Neural cell (in vitro differentiated cells): ENCODE data around the gene MAP3K13.

Experiments
- CTCF ChIP-seq: fragments of 450-650 bp; IDR thresholded peaks from 2 replicates; pipeline ENCODE4 v1.5.1; 2014; ENCODE audit warnings: antibody characterized with exemption, mild to moderate bottlenecking, moderate library complexity; ENCODE audit not compliant: poor library complexity, severe bottlenecking
- EP300 ChIP-seq: fragments of 450-650 bp; conservative IDR thresholded peaks from 2 replicates; pipeline ENCODE4 v1.6.1; 2014; ENCODE audit warnings: antibody characterized with exemption, mild to moderate bottlenecking, moderate library complexity; ENCODE audit not compliant: poor library complexity, severe bottlenecking
- EZH2 ChIP-seq: fragments of 200-600, 300-800 bp; shearing (Covaris generic), sonication (generic); IDR thresholded peaks from 2 replicates; pipeline ENCODE4 v1.6.1; 2014; ENCODE audit warnings: antibody characterized with exemption, low read length, borderline replicate concordance, mild to moderate bottlenecking; ENCODE audit not compliant: insufficient read depth, poor library complexity, severe bottlenecking
- POLR2AphosphoS5 ChIP-seq: IDR thresholded peaks from 2 replicates; pipeline ENCODE4 v1.6.1; 2012
- SMC3 ChIP-seq: fragments of 450-650 bp; conservative IDR thresholded peaks from 2 replicates; pipeline ENCODE4 v1.6.1; 2014; ENCODE audit warnings: antibody characterized with exemption, mild to moderate bottlenecking, moderate library complexity; ENCODE audit not compliant: poor library complexity
- TAF1 ChIP-seq: IDR thresholded peaks from 2 replicates; pipeline ENCODE4 v1.6.1; 2012; ENCODE audit warnings: low read depth
- TF ChIP-seq, protein P1 (sequence below): IDR thresholded peaks from 2 replicates; pipeline ENCODE4 v1.6.1; 2012; ENCODE audit warnings: borderline replicate concordance

GRCh38 chr3:185363662-185364203 is 797 bp downstream of the MAP3K13 start:
- TF ChIP-seq TAF1 (peak; percentile 20), CTCF (no peak), EP300 (no peak), POLR2AphosphoS5 (peak; percentile 49), SMC3 (no peak), EZH2 (no peak)
- TF ChIP-seq, protein P1, sequence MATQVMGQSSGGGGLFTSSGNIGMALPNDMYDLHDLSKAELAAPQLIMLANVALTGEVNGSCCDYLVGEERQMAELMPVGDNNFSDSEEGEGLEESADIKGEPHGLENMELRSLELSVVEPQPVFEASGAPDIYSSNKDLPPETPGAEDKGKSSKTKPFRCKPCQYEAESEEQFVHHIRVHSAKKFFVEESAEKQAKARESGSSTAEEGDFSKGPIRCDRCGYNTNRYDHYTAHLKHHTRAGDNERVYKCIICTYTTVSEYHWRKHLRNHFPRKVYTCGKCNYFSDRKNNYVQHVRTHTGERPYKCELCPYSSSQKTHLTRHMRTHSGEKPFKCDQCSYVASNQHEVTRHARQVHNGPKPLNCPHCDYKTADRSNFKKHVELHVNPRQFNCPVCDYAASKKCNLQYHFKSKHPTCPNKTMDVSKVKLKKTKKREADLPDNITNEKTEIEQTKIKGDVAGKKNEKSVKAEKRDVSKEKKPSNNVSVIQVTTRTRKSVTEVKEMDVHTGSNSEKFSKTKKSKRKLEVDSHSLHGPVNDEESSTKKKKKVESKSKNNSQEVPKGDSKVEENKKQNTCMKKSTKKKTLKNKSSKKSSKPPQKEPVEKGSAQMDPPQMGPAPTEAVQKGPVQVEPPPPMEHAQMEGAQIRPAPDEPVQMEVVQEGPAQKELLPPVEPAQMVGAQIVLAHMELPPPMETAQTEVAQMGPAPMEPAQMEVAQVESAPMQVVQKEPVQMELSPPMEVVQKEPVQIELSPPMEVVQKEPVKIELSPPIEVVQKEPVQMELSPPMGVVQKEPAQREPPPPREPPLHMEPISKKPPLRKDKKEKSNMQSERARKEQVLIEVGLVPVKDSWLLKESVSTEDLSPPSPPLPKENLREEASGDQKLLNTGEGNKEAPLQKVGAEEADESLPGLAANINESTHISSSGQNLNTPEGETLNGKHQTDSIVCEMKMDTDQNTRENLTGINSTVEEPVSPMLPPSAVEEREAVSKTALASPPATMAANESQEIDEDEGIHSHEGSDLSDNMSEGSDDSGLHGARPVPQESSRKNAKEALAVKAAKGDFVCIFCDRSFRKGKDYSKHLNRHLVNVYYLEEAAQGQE = peak; percentile 6
